Measurements from ENCODE around the gene PARM1. TPM values are rescaled to one million over a fixed set of nuclear protein-coding genes. Genes with fewer than 3 reads are reported as not detected.

Gene PARM1
- total and polyA plus RNA-seq, 12 donors, result 19.7 to 119 (median 71.6) TPM

DNA sequence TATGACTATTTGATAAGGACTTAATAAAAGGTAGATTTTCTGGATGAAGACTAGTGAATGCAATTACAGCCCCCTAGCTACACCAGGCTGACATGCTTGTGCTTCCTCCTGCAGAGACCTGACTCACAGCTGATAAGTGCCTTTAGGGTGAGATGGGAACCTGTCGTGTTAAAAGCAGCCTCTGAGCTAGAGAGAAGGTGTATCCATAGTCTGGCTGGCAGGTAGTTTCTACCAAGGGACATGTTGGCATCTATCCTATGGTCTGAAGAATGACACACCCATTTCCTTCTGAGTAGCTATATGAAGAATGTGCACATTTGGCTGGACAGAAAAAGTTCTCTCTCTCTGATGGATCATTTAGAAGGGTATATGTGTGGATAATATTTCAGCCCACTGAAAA, 64.1 kb downstream of the PARM1 start:
- Histone ChIP-seq H3K27ac (no peak overlapping the region), H3K4me1 (peaks cover 0 to 33% (median 11%) of the 10 kb centered on the region in 9 donors), H3K27me3 (no peaks in the 10 kb centered on the region), H3K4me3 (no peak overlapping the region), H3K9me3 (peaks cover 0 to 11% (median 0%) of the 10 kb centered on the region in 11 donors), H3K36me3 (no peaks in the 10 kb centered on the region)
- ATAC-seq, result peak in 3 of 8 donors; percentile 62 to 70 (median 63)
- DNase-seq, result no peak
- WGBS, 2 donors, result 7 to 23% methylated on average over 1 of the region's 1 CpG
- no peak for TF ChIP-seq CTCF (IDR thresholded peaks at IDR 0.05)
- intact Hi-C loops (cut with DNase I), result no loop called here

- Histone ChIP-seq H3K4me3 (no peak overlapping the region), H3K9me3 (peaks cover 0 to 4% (median 0%) of the 10 kb centered on the region in 11 donors), H3K27ac (no peak overlapping the region), H3K27me3 (no peaks in the 10 kb centered on the region), H3K4me1 (peaks cover 0 to 38% (median 11%) of the 10 kb centered on the region in 9 donors), H3K36me3 (no peaks in the 10 kb centered on the region)
- WGBS, 2 donors, result 70 to 79% methylated on average over 3 of the region's 3 CpGs
- no peak for TF ChIP-seq CTCF (IDR thresholded peaks at IDR 0.05)
- intact Hi-C loops (cut with DNase I), result no loop called here
- ATAC-seq (peak in 2 of 8 donors; percentile 47 to 60), DNase-seq (no peak)
Measured at GRCh38 chr4:74997948-74998729, 65.2 kb downstream of the PARM1 start.

- H3K27me3 ChIP-seq, result no peaks in the 10 kb centered on the region
- H3K4me1 ChIP-seq, result peaks cover 0 to 49% (median 14%) of the 10 kb centered on the region in 9 donors
- 40 to 41% methylated on average over 6 of the region's 6 CpGs for WGBS, 2 donors
- DNase-seq (no peak), ATAC-seq (peak in 3 of 8 donors; percentile 37 to 48 (median 38))
- no peak for TF ChIP-seq CTCF (IDR thresholded peaks at IDR 0.05)
- H3K4me3 ChIP-seq, result no peak overlapping the region
- H3K27ac ChIP-seq, result no peak overlapping the region
- no peaks in the 10 kb centered on the region for H3K36me3 ChIP-seq
- intact Hi-C loops (cut with DNase I), result loop anchor here in 1 of 10 donors (2.0 kb wide), 1 partner anchor 57 kb away; no protein-coding TSS in a partner anchor
- no peaks in the 10 kb centered on the region for H3K9me3 ChIP-seq
Measured at GRCh38 chr4:74999714-75000309, 66.9 kb downstream of the PARM1 start.

GRCh38 chr4:75001871-75002270, 69.0 kb downstream of the PARM1 start:
- H3K4me1 ChIP-seq, result peaks cover 0 to 56% (median 17%) of the 10 kb centered on the region in 9 donors
- TF ChIP-seq CTCF (IDR thresholded peaks at IDR 0.05), result no peak
- intact Hi-C loops (cut with DNase I), result loop anchor here in 1 of 10 donors (2.0 kb wide), 1 partner anchor 59 kb away; no protein-coding TSS in a partner anchor
- no peak overlapping the region for H3K4me3 ChIP-seq
- peaks cover 0 to 2% (median 0%) of the 10 kb centered on the region in 11 donors for H3K9me3 ChIP-seq
- H3K36me3 ChIP-seq, result no peaks in the 10 kb centered on the region
- no peak overlapping the region for H3K27ac ChIP-seq
- ATAC-seq (no peak), DNase-seq (no peak)
- WGBS, 2 donors, result 87 to 93% methylated on average over 2 of the region's 2 CpGs
- H3K27me3 ChIP-seq, result no peaks in the 10 kb centered on the region
